Measurements from ENCODE around the gene ZDHHC11B. TPM values are rescaled to one million over a fixed set of nuclear protein-coding genes. Genes with fewer than 3 reads are reported as not detected.
"Not testable (repeated sequence)": the region's sequence is repeated elsewhere in the genome, so short reads cannot be mapped to it uniquely, and the experiment has no call there.

ZDHHC11B gene
- total RNA-seq, 2 experiments from 2014 or later: 14.8 to 15.1 TPM

DNA sequence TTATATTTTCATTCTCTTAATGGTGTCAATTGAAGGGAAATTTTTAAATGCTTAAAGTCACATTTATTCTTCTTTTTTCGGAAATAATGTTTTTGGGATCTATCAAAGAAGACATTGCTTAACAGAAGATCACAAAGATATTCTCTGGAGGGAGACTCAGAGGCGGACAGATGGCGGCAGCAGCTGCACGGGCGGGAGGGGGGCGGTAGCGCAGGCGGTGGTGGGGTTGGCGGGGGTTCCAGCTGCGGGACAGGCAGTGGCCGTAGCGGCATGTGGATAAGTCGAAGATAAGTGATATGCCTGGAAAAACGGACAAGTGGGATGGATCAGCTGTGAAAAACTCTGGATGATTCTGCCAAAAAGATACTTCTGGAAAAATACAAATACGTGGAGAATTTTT is 31.6 kb upstream of the ZDHHC11B start:
- Mint-ChIP-seq H3K4me3 (no peak overlapping the region), H3K4me1 (ENCODE audit: low read depth) (no peaks in the 10 kb centered on the region), H3K27me3 (no peaks in the 10 kb centered on the region), H3K27ac (no peak overlapping the region), H3K36me3 (ENCODE audit: low read depth) (no peaks in the 10 kb centered on the region), H3K9me3 (no peaks in the 10 kb centered on the region)
- no peaks in the 10 kb centered on the region for H3K9me3 ChIP-seq (ENCODE audit: control insufficient read depth in 1 of 2, insufficient read depth in 1 of 2, low read length in 2 of 2)
- H3K27me3 ChIP-seq (ENCODE audit: control insufficient read depth in 1 of 2, insufficient read depth in 2 of 2, low read length in 2 of 2): no peaks in the 10 kb centered on the region
- H3K27ac ChIP-seq (ENCODE audit: low read depth in 1 of 2, low read length in 2 of 2): no peak overlapping the region
- DNase-seq (no peak), ATAC-seq (ENCODE audit: poor library complexity) (no peak)
- H3K4me3 ChIP-seq (ENCODE audit: low read length): no peak overlapping the region
- intact Hi-C loops (cut with DNase I, micrococcal nuclease): loop anchor here in 1 of 2 experiments (5.0 kb wide), 1 partner anchor 89 kb away; no protein-coding TSS in a partner anchor
- POLR2A ChIA-PET: no interaction called here
- H3K4me1 ChIP-seq (ENCODE audit: insufficient read depth, low read length): no peaks in the 10 kb centered on the region
- CTCF ChIA-PET: no interaction called here
- H3K36me3 ChIP-seq (ENCODE audit: insufficient read depth, low read length): no peaks in the 10 kb centered on the region
- TF ChIP-seq, protein P1, sequence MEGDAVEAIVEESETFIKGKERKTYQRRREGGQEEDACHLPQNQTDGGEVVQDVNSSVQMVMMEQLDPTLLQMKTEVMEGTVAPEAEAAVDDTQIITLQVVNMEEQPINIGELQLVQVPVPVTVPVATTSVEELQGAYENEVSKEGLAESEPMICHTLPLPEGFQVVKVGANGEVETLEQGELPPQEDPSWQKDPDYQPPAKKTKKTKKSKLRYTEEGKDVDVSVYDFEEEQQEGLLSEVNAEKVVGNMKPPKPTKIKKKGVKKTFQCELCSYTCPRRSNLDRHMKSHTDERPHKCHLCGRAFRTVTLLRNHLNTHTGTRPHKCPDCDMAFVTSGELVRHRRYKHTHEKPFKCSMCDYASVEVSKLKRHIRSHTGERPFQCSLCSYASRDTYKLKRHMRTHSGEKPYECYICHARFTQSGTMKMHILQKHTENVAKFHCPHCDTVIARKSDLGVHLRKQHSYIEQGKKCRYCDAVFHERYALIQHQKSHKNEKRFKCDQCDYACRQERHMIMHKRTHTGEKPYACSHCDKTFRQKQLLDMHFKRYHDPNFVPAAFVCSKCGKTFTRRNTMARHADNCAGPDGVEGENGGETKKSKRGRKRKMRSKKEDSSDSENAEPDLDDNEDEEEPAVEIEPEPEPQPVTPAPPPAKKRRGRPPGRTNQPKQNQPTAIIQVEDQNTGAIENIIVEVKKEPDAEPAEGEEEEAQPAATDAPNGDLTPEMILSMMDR (IDR thresholded peaks at IDR 0.05): no peak

DNA sequence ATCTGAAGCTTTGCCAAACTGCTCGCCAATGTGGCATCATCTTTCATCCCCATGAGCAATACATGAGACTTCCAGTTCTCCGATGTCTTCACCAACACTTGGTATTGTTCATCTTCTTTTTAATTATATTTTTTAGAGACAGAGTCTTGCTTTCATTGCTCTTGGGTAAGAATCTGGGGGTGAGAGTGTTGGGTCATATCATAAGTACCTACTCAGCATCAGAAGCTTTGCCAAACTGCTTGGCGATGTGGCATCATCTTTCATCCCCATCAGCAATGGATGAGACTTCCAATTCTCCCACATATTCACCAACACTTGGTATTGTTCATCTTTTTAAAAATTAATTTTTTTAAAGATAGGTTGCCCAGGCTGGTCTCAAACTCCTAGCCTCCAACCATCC is 30.9 kb upstream of the ZDHHC11B start:
- TF ChIP-seq, protein P1 (IDR thresholded peaks at IDR 0.05): no peak
- H3K27ac Mint-ChIP-seq: no peak overlapping the region
- H3K4me3 Mint-ChIP-seq: no peak overlapping the region
- intact Hi-C loops (cut with DNase I, micrococcal nuclease): loop anchor here in 1 of 2 experiments (5.0 kb wide), 1 partner anchor 88 kb away; no protein-coding TSS in a partner anchor
- Histone ChIP-seq H3K27ac (ENCODE audit: low read depth in 1 of 2, low read length in 2 of 2) (no peak overlapping the region), H3K9me3 (ENCODE audit: control insufficient read depth in 1 of 2, insufficient read depth in 1 of 2, low read length in 2 of 2) (no peaks in the 10 kb centered on the region), H3K4me1 (ENCODE audit: insufficient read depth, low read length) (no peaks in the 10 kb centered on the region), H3K36me3 (ENCODE audit: insufficient read depth, low read length) (no peaks in the 10 kb centered on the region), H3K4me3 (ENCODE audit: low read length) (no peak overlapping the region), H3K27me3 (ENCODE audit: control insufficient read depth in 1 of 2, insufficient read depth in 2 of 2, low read length in 2 of 2) (no peaks in the 10 kb centered on the region)
- H3K36me3 Mint-ChIP-seq (ENCODE audit: low read depth): no peaks in the 10 kb centered on the region
- peaks cover under 1% of the 10 kb centered on the region for H3K27me3 Mint-ChIP-seq
- DNase-seq (no peak), ATAC-seq (ENCODE audit: poor library complexity) (no peak)
- POLR2A ChIA-PET: no interaction called here
- no peaks in the 10 kb centered on the region for H3K4me1 Mint-ChIP-seq (ENCODE audit: low read depth)
- no peaks in the 10 kb centered on the region for H3K9me3 Mint-ChIP-seq
- CTCF ChIA-PET: no interaction called here

DNA sequence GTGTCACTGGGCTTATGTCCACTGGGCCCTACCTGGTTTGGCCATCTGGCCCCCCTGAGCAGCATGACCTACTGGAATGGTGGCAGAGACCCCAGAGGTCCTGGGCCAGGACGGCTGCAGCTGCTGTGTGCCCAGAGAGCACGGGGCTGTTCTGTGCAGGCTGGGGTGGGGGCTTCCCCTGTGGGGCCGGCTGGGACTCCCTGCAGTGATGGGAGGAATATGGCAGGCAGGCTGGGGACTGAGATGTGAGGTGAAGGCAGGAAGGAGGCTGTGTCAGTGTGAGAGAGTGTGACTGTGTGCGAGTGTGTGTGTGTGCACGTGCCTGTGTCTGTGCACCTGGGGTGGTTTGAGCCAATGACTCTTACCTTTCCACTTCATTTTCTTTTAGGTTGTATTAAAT is 29.0 kb upstream of the ZDHHC11B start:
- POLR2A ChIA-PET: not testable (repeated sequence)

DNA sequence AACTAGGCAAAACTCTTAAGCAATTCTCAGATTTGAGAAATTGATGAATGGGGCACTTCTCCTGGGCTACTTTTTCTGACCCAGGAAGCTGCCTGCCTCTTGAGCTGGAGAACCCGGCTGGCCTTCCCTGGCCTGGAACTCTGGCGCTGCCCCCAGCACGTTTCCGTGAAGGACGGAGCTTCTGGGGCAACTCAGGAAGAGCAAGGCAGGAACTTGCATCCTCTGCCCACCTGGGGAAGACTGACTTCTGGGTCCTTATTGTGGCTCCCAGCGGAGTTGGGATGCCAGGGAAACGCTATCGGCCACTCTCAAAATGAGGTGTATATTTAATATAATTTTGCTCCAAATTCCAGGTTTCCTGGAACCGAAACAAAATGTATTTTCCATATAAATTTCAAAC is 26.9 kb upstream of the ZDHHC11B start:
- CTCF ChIA-PET; H3K27ac Mint-ChIP-seq; H3K36me3 ChIP-seq (ENCODE audit: insufficient read depth, low read length); H3K9me3 Mint-ChIP-seq; H3K36me3 Mint-ChIP-seq (ENCODE audit: low read depth); H3K4me1 Mint-ChIP-seq (ENCODE audit: low read depth); intact Hi-C loops (cut with DNase I, micrococcal nuclease); H3K9me3 ChIP-seq (ENCODE audit: control insufficient read depth in 1 of 2, insufficient read depth in 1 of 2, low read length in 2 of 2); H3K4me1 ChIP-seq (ENCODE audit: insufficient read depth, low read length); POLR2A ChIA-PET; H3K4me3 Mint-ChIP-seq; H3K4me3 ChIP-seq (ENCODE audit: low read length); H3K27ac ChIP-seq (ENCODE audit: low read depth in 1 of 2, low read length in 2 of 2); H3K27me3 Mint-ChIP-seq; ATAC-seq (ENCODE audit: poor library complexity); DNase-seq; H3K27me3 ChIP-seq (ENCODE audit: control insufficient read depth in 1 of 2, insufficient read depth in 2 of 2, low read length in 2 of 2): not testable (repeated sequence)

More for the DNA sequence above, 29.0 kb upstream of the ZDHHC11B start:
- H3K27ac Mint-ChIP-seq; H3K4me1 Mint-ChIP-seq (ENCODE audit: low read depth); H3K27ac ChIP-seq (ENCODE audit: low read depth in 1 of 2, low read length in 2 of 2); ATAC-seq (ENCODE audit: poor library complexity); H3K27me3 ChIP-seq (ENCODE audit: control insufficient read depth in 1 of 2, insufficient read depth in 2 of 2, low read length in 2 of 2); CTCF ChIA-PET; H3K4me3 Mint-ChIP-seq; H3K4me1 ChIP-seq (ENCODE audit: insufficient read depth, low read length); intact Hi-C loops (cut with DNase I, micrococcal nuclease); H3K27me3 Mint-ChIP-seq; H3K4me3 ChIP-seq (ENCODE audit: low read length); H3K36me3 Mint-ChIP-seq (ENCODE audit: low read depth); H3K36me3 ChIP-seq (ENCODE audit: insufficient read depth, low read length); H3K9me3 Mint-ChIP-seq; DNase-seq; H3K9me3 ChIP-seq (ENCODE audit: control insufficient read depth in 1 of 2, insufficient read depth in 1 of 2, low read length in 2 of 2): not testable (repeated sequence)

DNA sequence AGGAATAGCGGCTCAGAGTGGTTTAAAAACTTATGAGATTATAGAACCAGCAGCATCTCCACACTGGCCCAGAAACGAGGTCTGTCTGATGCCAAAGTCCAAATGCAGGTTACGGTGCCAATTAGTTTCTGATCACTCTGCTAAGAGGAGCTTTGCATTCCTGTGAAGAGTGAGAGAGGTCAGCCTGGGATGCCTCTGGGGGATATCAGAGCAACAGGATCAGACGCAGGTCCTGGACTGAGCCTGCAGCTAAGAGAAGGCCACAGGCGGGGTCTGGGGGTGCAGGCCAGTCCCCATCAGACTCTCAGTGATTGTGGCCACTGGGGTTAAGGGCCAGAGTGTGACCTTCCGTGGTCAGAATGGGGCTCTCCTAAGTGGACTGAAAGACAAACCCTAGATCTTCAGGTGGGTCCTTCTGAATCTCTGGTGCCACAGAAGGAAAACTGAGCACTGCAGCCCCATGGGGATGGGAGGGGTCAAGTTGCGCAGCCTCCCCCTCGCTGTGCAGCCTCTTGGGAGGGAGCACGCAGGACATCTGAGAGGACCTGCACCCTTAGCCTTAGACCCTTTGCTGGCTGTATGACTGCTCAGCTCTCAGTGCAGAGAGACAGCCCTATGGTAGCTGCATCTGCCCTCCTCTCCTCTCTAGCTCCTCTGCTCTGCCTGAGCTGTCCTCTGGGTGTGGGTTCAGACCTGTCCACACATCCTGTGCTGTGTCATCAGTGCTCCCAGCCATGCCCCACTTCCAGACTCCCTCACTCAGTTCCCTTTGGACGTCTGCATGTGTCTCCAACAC is 23.4 kb upstream of the ZDHHC11B start:
- H3K4me3 Mint-ChIP-seq; H3K27ac ChIP-seq (ENCODE audit: low read depth in 1 of 2, low read length in 2 of 2); H3K9me3 Mint-ChIP-seq; H3K27me3 ChIP-seq (ENCODE audit: control insufficient read depth in 1 of 2, insufficient read depth in 2 of 2, low read length in 2 of 2); H3K9me3 ChIP-seq (ENCODE audit: control insufficient read depth in 1 of 2, insufficient read depth in 1 of 2, low read length in 2 of 2); intact Hi-C loops (cut with DNase I, micrococcal nuclease); ATAC-seq (ENCODE audit: poor library complexity); H3K4me1 ChIP-seq (ENCODE audit: insufficient read depth, low read length); H3K4me1 Mint-ChIP-seq (ENCODE audit: low read depth); H3K36me3 Mint-ChIP-seq (ENCODE audit: low read depth); POLR2A ChIA-PET; H3K4me3 ChIP-seq (ENCODE audit: low read length); CTCF ChIA-PET; DNase-seq; H3K27ac Mint-ChIP-seq; H3K36me3 ChIP-seq (ENCODE audit: insufficient read depth, low read length): not testable (repeated sequence)
- H3K27me3 Mint-ChIP-seq: peaks cover 14% of the 10 kb centered on the region
